ENCODE measurements around the gene ASTN2. TPM values are rescaled to one million over a fixed set of nuclear protein-coding genes. Genes with fewer than 3 reads are reported as not detected.

Gene ASTN2
- total and polyA plus RNA-seq, 4 donors: 0.57 to 2.9 (median 1.4) TPM

DNA sequence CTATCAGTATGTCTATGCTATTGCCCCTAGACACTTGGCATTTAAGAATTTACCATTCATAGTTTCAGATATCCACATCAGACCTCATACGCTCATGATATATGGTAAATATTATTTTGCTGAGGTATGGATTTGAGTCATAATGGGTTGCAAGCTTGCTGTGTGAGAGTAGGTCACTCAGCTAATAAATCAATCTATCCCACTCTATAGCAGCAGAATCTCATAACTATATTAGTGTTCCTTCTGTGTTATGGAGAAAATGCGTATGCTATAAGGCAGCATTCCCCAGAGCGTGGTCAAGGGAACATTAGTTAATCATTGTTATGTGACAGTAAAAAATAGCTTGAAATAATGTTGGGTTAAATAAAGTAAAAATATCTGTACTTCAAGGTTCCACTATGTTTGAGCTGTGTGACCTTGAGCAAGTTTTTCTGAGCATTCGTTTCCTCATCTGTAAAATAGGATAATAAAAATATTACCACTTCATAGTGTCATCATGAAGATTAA lies 720.0 kb downstream of the ASTN2 start:
- no peaks in the 10 kb centered on the region for H3K9me3 ChIP-seq (ENCODE audit: control insufficient read depth in 4 of 4, low read length in 3 of 4)
- no peaks in the 10 kb centered on the region for H3K27me3 ChIP-seq (ENCODE audit: control insufficient read depth in 4 of 4, insufficient read depth in 4 of 4, low read length in 3 of 4)
- no peaks in the 10 kb centered on the region for H3K4me1 ChIP-seq (ENCODE audit: control insufficient read depth in 4 of 4, insufficient read depth in 4 of 4, low read length in 3 of 4)
- TF ChIP-seq HNF4A (conservative IDR thresholded peaks at IDR 0.05): no peak
- TF ChIP-seq, protein P1, sequence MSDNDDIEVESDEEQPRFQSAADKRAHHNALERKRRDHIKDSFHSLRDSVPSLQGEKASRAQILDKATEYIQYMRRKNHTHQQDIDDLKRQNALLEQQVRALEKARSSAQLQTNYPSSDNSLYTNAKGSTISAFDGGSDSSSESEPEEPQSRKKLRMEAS (IDR thresholded peaks at IDR 0.05): no peak
- TF ChIP-seq CTCF (IDR thresholded peaks at IDR 0.05; ENCODE audit: low read depth, low read length, missing input control): no peak
- TF ChIP-seq REST (IDR thresholded peaks at IDR 0.05): no peak
- no peak for TF ChIP-seq HNF4G (IDR thresholded peaks at IDR 0.05)
- TF ChIP-seq FOXA1 (IDR thresholded peaks at IDR 0.05): no peak
- TF ChIP-seq TAF1 (conservative IDR thresholded peaks at IDR 0.05): no peak
- no peak for TF ChIP-seq RXRA (IDR thresholded peaks at IDR 0.05)
- no peak for TF ChIP-seq ATF3 (IDR thresholded peaks at IDR 0.05)
- TF ChIP-seq NR2F2 (IDR thresholded peaks at IDR 0.05): no peak
- no peak for TF ChIP-seq SP1 (IDR thresholded peaks at IDR 0.05)
- TF ChIP-seq EGR1 (IDR thresholded peaks at IDR 0.05; ENCODE audit: low read depth in 2 of 2): no peak
- TF ChIP-seq YY1 (IDR thresholded peaks at IDR 0.05): no peak
- no peak overlapping the region for H3K27ac ChIP-seq (ENCODE audit: low read depth in 1 of 2, low read length in 2 of 2)
- peaks cover 8 to 21% (median 15%) of the 10 kb centered on the region in 4 donors for H3K36me3 ChIP-seq (ENCODE audit: control insufficient read depth in 4 of 4, insufficient read depth in 3 of 4, low read depth in 1 of 4, low read length in 3 of 4)
- H3K9ac ChIP-seq (ENCODE audit: low read depth in 1 of 2, low read length in 2 of 2): no peak overlapping the region
- WGBS: 86% methylated on average over 4 of the region's 4 CpGs
- DNase-seq (ENCODE audit: low spot score): no peak
- H3K4me3 ChIP-seq (ENCODE audit: low read depth in 1 of 3, low read length in 3 of 3): no peak overlapping the region

GRCh38 chr9:116693233-116693731 lies 721.6 kb downstream of the ASTN2 start:
- Histone ChIP-seq H3K9me3 (ENCODE audit: control insufficient read depth in 4 of 4, low read length in 3 of 4) (no peaks in the 10 kb centered on the region), H3K27ac (ENCODE audit: low read depth in 1 of 2, low read length in 2 of 2) (no peak overlapping the region), H3K9ac (ENCODE audit: low read depth in 1 of 2, low read length in 2 of 2) (no peak overlapping the region), H3K36me3 (ENCODE audit: control insufficient read depth in 4 of 4, insufficient read depth in 3 of 4, low read depth in 1 of 4, low read length in 3 of 4) (peaks cover 3 to 7% (median 7%) of the 10 kb centered on the region in 4 donors), H3K4me3 (ENCODE audit: low read depth in 1 of 3, low read length in 3 of 3) (no peak overlapping the region), H3K4me1 (ENCODE audit: control insufficient read depth in 4 of 4, insufficient read depth in 4 of 4, low read length in 3 of 4) (peaks cover 0 to 14% (median 4%) of the 10 kb centered on the region in 4 donors), H3K27me3 (ENCODE audit: control insufficient read depth in 4 of 4, insufficient read depth in 4 of 4, low read length in 3 of 4) (no peaks in the 10 kb centered on the region)
- DNase-seq (ENCODE audit: low spot score): no peak
- TF ChIP-seq, protein P2, sequence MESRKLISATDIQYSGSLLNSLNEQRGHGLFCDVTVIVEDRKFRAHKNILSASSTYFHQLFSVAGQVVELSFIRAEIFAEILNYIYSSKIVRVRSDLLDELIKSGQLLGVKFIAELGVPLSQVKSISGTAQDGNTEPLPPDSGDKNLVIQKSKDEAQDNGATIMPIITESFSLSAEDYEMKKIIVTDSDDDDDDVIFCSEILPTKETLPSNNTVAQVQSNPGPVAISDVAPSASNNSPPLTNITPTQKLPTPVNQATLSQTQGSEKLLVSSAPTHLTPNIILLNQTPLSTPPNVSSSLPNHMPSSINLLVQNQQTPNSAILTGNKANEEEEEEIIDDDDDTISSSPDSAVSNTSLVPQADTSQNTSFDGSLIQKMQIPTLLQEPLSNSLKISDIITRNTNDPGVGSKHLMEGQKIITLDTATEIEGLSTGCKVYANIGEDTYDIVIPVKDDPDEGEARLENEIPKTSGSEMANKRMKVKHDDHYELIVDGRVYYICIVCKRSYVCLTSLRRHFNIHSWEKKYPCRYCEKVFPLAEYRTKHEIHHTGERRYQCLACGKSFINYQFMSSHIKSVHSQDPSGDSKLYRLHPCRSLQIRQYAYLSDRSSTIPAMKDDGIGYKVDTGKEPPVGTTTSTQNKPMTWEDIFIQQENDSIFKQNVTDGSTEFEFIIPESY (IDR thresholded peaks at IDR 0.05): no peak
- TF ChIP-seq FOXA2 (IDR thresholded peaks at IDR 0.05): no peak
- no peak for TF ChIP-seq EGR1 (IDR thresholded peaks at IDR 0.05; ENCODE audit: low read depth in 2 of 2)
- no peak for TF ChIP-seq REST (IDR thresholded peaks at IDR 0.05)
- WGBS: 85% methylated on average over 2 of the region's 2 CpGs

Measured in liver (tissue), 9 donors.